ENCODE data around the gene ABCA2. TPM values are rescaled to one million over a fixed set of nuclear protein-coding genes. Genes with fewer than 3 reads are reported as not detected.

The ABCA2 gene
- total RNA-seq, 4 donors from 2014 or later: 13.5 to 24.3 (median 19.3) TPM

DNA sequence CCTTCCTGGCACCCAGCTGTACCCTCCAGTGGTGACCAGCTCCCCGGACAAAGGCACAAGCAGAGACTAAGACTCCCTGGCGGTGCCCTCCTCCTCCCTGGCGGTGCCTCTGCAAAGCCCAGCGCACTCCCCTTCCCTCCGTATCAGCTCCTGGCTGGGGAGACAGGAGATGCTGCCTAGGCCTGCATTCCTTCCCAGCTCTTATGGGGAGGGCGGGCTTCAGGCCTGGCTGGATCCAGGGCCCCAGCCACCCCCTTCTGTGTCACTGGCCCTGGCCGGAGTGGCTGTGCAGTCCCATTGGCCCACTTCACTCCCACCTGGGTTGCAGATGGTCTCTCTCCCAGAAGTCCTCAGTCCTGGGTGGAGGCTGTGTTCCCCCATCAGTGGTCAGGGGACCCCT lies 69.6 kb downstream of the ABCA2 start:
- ATAC-seq: no peak
- no peak for TF ChIP-seq CTCF (IDR thresholded peaks at IDR 0.05)
- TF ChIP-seq EP300 (IDR thresholded peaks at IDR 0.05): no peak
- no peak for TF ChIP-seq POLR2AphosphoS5 (IDR thresholded peaks at IDR 0.05)
- no peak for TF ChIP-seq POLR2A (IDR thresholded peaks at IDR 0.05)

GRCh38 chr9:136957901-136958300 lies 70.1 kb downstream of the ABCA2 start:
- Histone ChIP-seq H3K9me3 (no peaks in the 10 kb centered on the region), H3K4me3 (no peak overlapping the region), H3K4me1 (peaks cover 0 to 3% (median 0%) of the 10 kb centered on the region in 3 donors), H3K27ac (no peak overlapping the region), H3K36me3 (no peaks in the 10 kb centered on the region), H3K27me3 (peaks cover 12% of the 10 kb centered on the region)
- no peak for ATAC-seq
- WGBS, 2 donors (ENCODE audit: low coverage in 1 of 2): 92% methylated on average over 2 of the region's 6 CpGs; no CpG with 5 or more reads in 1 of the 2 donors
- TF ChIP-seq CTCF (IDR thresholded peaks at IDR 0.05) (no peak), POLR2AphosphoS5 (IDR thresholded peaks at IDR 0.05) (no peak), POLR2A (IDR thresholded peaks at IDR 0.05) (no peak), EP300 (IDR thresholded peaks at IDR 0.05) (no peak)

More for the DNA sequence above, 69.6 kb downstream of the ABCA2 start:
- no peaks in the 10 kb centered on the region for H3K36me3 ChIP-seq
- no peaks in the 10 kb centered on the region for H3K9me3 ChIP-seq
- 91% methylated on average over 5 of the region's 7 CpGs; no CpG with 5 or more reads in 1 of the 2 donors for WGBS, 2 donors (ENCODE audit: low coverage in 1 of 2)
- no peak overlapping the region for H3K4me3 ChIP-seq
- peaks cover 0 to 3% (median 0%) of the 10 kb centered on the region in 3 donors for H3K4me1 ChIP-seq
- no peak overlapping the region for H3K27ac ChIP-seq
- peaks cover 12% of the 10 kb centered on the region for H3K27me3 ChIP-seq

- Histone ChIP-seq H3K27ac (no peak overlapping the region), H3K4me1 (peaks cover 0 to 3% (median 0%) of the 10 kb centered on the region in 3 donors), H3K36me3 (no peaks in the 10 kb centered on the region), H3K27me3 (peaks cover 12% of the 10 kb centered on the region), H3K9me3 (no peaks in the 10 kb centered on the region), H3K4me3 (no peak overlapping the region)
- TF ChIP-seq POLR2A (IDR thresholded peaks at IDR 0.05) (no peak), EP300 (IDR thresholded peaks at IDR 0.05) (no peak), POLR2AphosphoS5 (IDR thresholded peaks at IDR 0.05) (no peak), CTCF (IDR thresholded peaks at IDR 0.05) (no peak)
- WGBS, 2 donors (ENCODE audit: low coverage in 1 of 2): 60 to 71% methylated on average over 1 of the region's 1 CpG
- ATAC-seq: no peak
Measured at GRCh38 chr9:136957461-136957860, 70.6 kb downstream of the ABCA2 start.

Other genes starting within 250 kb of the ABCA2 start
- gene TMEM141, start 236.9 kb downstream of the ABCA2 start, total RNA-seq: 10 to 100 TPM; 33.0 to 51.5 (median 40.4) TPM
- 1 to 10 TPM in 3 of 4 donors, not detected in 1; 1.4 to 3.4 (median 2.0) TPM for gene CCDC183, start 231.9 kb downstream of the ABCA2 start, total RNA-seq
- 100 to 1,000 TPM in 1 of 4 donors, 10 to 100 TPM in 3; 54.8 to 109 (median 71.2) TPM for gene RABL6, start 220.3 kb downstream of the ABCA2 start, total RNA-seq
- gene AJM1, start 185.8 kb downstream of the ABCA2 start, total RNA-seq: 10 to 100 TPM in 1 of 4 donors, 1 to 10 TPM in 3; 2.5 to 10.9 (median 5.7) TPM
- gene PHPT1, start 178.8 kb downstream of the ABCA2 start, total RNA-seq: 10 to 100 TPM; 33.7 to 63.5 (median 43.7) TPM
- 1 to 10 TPM; 1.0 to 2.2 (median 1.8) TPM for gene MAMDC4, start 175.9 kb downstream of the ABCA2 start, total RNA-seq
- gene EDF1, start 161.9 kb downstream of the ABCA2 start, total RNA-seq: 100 to 1,000 TPM; 283 to 353 (median 323) TPM
- 10 to 100 TPM in 2 of 4 donors, 1 to 10 TPM in 2; 3.8 to 17.1 (median 11.1) TPM for gene TRAF2, start 141.7 kb downstream of the ABCA2 start, total RNA-seq
- gene FBXW5, start 83.5 kb downstream of the ABCA2 start, total RNA-seq: 100 to 1,000 TPM; 171 to 310 (median 236) TPM
- not detected for gene C8G, start 83.0 kb downstream of the ABCA2 start, total RNA-seq
- gene LCN12, start 76.0 kb downstream of the ABCA2 start, total RNA-seq: not detected
- 100 to 1,000 TPM in 1 of 4 donors, 10 to 100 TPM in 2, 1 to 10 TPM in 1; 7.4 to 132 (median 29.7) TPM for gene PTGDS, start 50.7 kb downstream of the ABCA2 start, total RNA-seq
- under 1 TPM in 2 of 4 donors, not detected in 2; 0.40 TPM for gene LCNL1, start 45.2 kb downstream of the ABCA2 start, total RNA-seq
- gene PAXX, start 35.8 kb downstream of the ABCA2 start, total RNA-seq: 10 to 100 TPM; 24.2 to 42.6 (median 36.1) TPM
- 1 to 10 TPM in 3 of 4 donors, under 1 TPM in 1; 0.81 to 5.4 (median 2.2) TPM for gene CLIC3, start 31.7 kb downstream of the ABCA2 start, total RNA-seq
- under 1 TPM in 1 of 4 donors, not detected in 3; 0.20 TPM for gene FUT7, start 3.9 kb upstream of the ABCA2 start, total RNA-seq
- gene NPDC1, start 17.9 kb upstream of the ABCA2 start, total RNA-seq: 10 to 100 TPM; 50.4 to 69.9 (median 59.5) TPM
- gene ENTPD2, start 25.8 kb upstream of the ABCA2 start, total RNA-seq: 1 to 10 TPM in 1 of 4 donors, under 1 TPM in 1, not detected in 2; 0.58 to 1.6 TPM
- 1 to 10 TPM in 1 of 4 donors, under 1 TPM in 3; 0.13 to 1.3 (median 0.19) TPM for gene SAPCD2, start 42.3 kb upstream of the ABCA2 start, total RNA-seq
- 1 to 10 TPM; 4.2 to 7.3 (median 6.0) TPM for gene UAP1L1, start 49.3 kb upstream of the ABCA2 start, total RNA-seq
- 10 to 100 TPM; 26.1 to 30.2 (median 29.3) TPM for gene MAN1B1, start 58.7 kb upstream of the ABCA2 start, total RNA-seq
- gene DPP7, start 86.5 kb upstream of the ABCA2 start, total RNA-seq: 100 to 1,000 TPM in 3 of 4 donors, 10 to 100 TPM in 1; 74.5 to 124 (median 111) TPM
- gene GRIN1, start 110.9 kb upstream of the ABCA2 start, total RNA-seq: under 1 TPM in 2 of 4 donors, not detected in 2; 0.08 to 0.13 TPM
- gene LRRC26, start 141.8 kb upstream of the ABCA2 start, total RNA-seq: 1 to 10 TPM in 1 of 4 donors, not detected in 3; 7.7 TPM
- not detected for gene TMEM210, start 143.8 kb upstream of the ABCA2 start, total RNA-seq
- gene ANAPC2, start 160.3 kb upstream of the ABCA2 start, total RNA-seq: 10 to 100 TPM; 11.9 to 32.1 (median 23.7) TPM
- 10 to 100 TPM; 56.8 to 99.0 (median 73.8) TPM for gene SSNA1, start 160.4 kb upstream of the ABCA2 start, total RNA-seq
- 10 to 100 TPM in 1 of 4 donors, 1 to 10 TPM in 3; 3.6 to 11.6 (median 6.1) TPM for gene TPRN, start 172.5 kb upstream of the ABCA2 start, total RNA-seq
- 10 to 100 TPM; 21.9 to 36.1 (median 29.1) TPM for gene TMEM203, start 177.4 kb upstream of the ABCA2 start, total RNA-seq
- gene NDOR1, start 177.5 kb upstream of the ABCA2 start, total RNA-seq: 1 to 10 TPM; 4.6 to 9.8 (median 7.6) TPM
- gene RNF208, start 194.0 kb upstream of the ABCA2 start, total RNA-seq: 1 to 10 TPM in 3 of 4 donors, not detected in 1; 1.6 to 5.3 (median 3.1) TPM
- 1 to 10 TPM in 2 of 4 donors, not detected in 2; 1.1 to 5.8 TPM for gene CYSRT1, start 196.9 kb upstream of the ABCA2 start, total RNA-seq
- gene RNF224, start 199.3 kb upstream of the ABCA2 start, total RNA-seq: under 1 TPM in 1 of 4 donors, not detected in 3; 0.57 TPM
- gene SLC34A3, start 202.7 kb upstream of the ABCA2 start, total RNA-seq: not detected
- gene TUBB4B, start 213.1 kb upstream of the ABCA2 start, total RNA-seq: 100 to 1,000 TPM; 220 to 488 (median 265) TPM
- not detected for gene STPG3, start 223.0 kb upstream of the ABCA2 start, total RNA-seq
- gene NELFB, start 227.1 kb upstream of the ABCA2 start, total RNA-seq: 10 to 100 TPM; 36.9 to 58.8 (median 45.2) TPM
- gene TOR4A, start 249.5 kb upstream of the ABCA2 start, total RNA-seq: 1 to 10 TPM; 4.7 to 7.4 (median 6.9) TPM